K562 (cell line): ENCODE measurements around the gene LMBR1. TPM values are rescaled to one million over a fixed set of nuclear protein-coding genes. Genes with fewer than 3 reads are reported as not detected.

Experiments used
- ATAC-seq: fragments of 200-7000 bp; cut with Tn5 transposase; 3 replicates; pipeline ENCODE4 v1.9.1; 2020; ENCODE audit warnings: moderate library complexity
- BruUV-seq: library from RNA; stranded (reverse); fragments of 400-500 nt; replicated peaks from 2 replicates; lab custom pipeline; 2021; lab: Mats Ljungman, UMichigan
- CTCF ChIA-PET: fragments of 300-600 bp; formaldehyde crosslinking; extraction: SDS; loops from one replicate; lab custom pipeline; 2021; ENCODE audit warnings: low intra/inter-chr PET ratio; lab: Yijun Ruan, JAX
- POLR2A ChIA-PET: fragments of 300-600, 350-650 bp; sonication (Branson Sonifier 250); formaldehyde crosslinking; extraction: SDS; loops from one replicate; lab custom pipeline; 2021; ENCODE audit warnings: antibody characterized with exemption, inconsistent platforms; lab: Yijun Ruan, JAX
- DNase-seq, 4 experiments: peaks; one replicate each; pipeline versions ENCODE4 v3.0.0 to v3.0.0-alpha.2; 2011 to 2018; ENCODE audit warnings: low spot score in 3 of 4, mixed read lengths in 3 of 4; ENCODE audit errors: extremely low read depth in 1 of 4
- FAIRE-seq: peaks from 2 replicates; lab custom pipeline; 2011; peaks lifted over from hg19 to GRCh38; lab: Jason Lieb, UNC
- H2AFZ ChIP-seq: 2 replicates; pipeline ENCODE4 v1.6.0; 2011; ENCODE audit warnings: low read depth, low read length, control low read depth, inconsistent platforms
- H3K27ac ChIP-seq: fragments of 200-600 bp; 3 replicates; pipeline ENCODE4 v1.8.0; 2011; ENCODE audit warnings: low read depth, mild to moderate bottlenecking, control low read depth, inconsistent platforms, low read length, moderate library complexity, mixed read lengths; ENCODE audit errors: extremely low read depth
- H3K27me3 ChIP-seq, 2 experiments: fragments of 300-600 bp in 1 of 2; 2 replicates in 1 of 2; 3 replicates in 1 of 2; pipeline versions ENCODE4 v1.6.0 to v1.8.0; 2011; ENCODE audit warnings: inconsistent platforms in 2 of 2, low read length in 2 of 2, mild to moderate bottlenecking in 1 of 2, mixed read lengths in 1 of 2, moderate library complexity in 1 of 2; ENCODE audit not compliant: control insufficient read depth in 2 of 2, insufficient read depth in 2 of 2
- H3K36me3 ChIP-seq: fragments of 300-600 bp; 3 replicates; pipeline ENCODE4 v1.8.0; 2011; ENCODE audit warnings: mild to moderate bottlenecking, low read length, inconsistent platforms; ENCODE audit not compliant: control insufficient read depth, insufficient read depth
- H3K4me1 ChIP-seq, 2 experiments: fragments of 200-600 bp in 1 of 2; replicated peaks in 1 of 2; 2 replicates in 1 of 2; 3 replicates in 1 of 2; pipeline versions ENCODE4 v1.5.1 to v1.8.0; 2011; ENCODE audit warnings: inconsistent platforms in 2 of 2, low read length in 2 of 2, mild to moderate bottlenecking in 1 of 2, mixed read lengths in 1 of 2, moderate library complexity in 1 of 2; ENCODE audit not compliant: control insufficient read depth in 2 of 2, insufficient read depth in 2 of 2
- H3K4me2 ChIP-seq: 2 replicates; pipeline ENCODE4 v1.6.1; 2011; ENCODE audit warnings: low read length, control low read depth, inconsistent platforms, mixed read lengths; ENCODE audit not compliant: insufficient read depth
- H3K4me3 ChIP-seq: fragments of 200-600 bp; sonication (generic), shearing (Covaris generic); 2 replicates; pipeline ENCODE4 v1.5.1; 2016; ENCODE audit warnings: control low read depth, inconsistent platforms
- H3K79me2 ChIP-seq: fragments of 200-600 bp; 3 replicates; pipeline ENCODE4 v1.8.0; 2011; ENCODE audit warnings: low read length, inconsistent platforms; ENCODE audit not compliant: control insufficient read depth, insufficient read depth
- H3K9ac ChIP-seq, 2 experiments: 2 replicates each; pipeline versions ENCODE4 v1.6.0 to v1.6.1; 2011; ENCODE audit warnings: low read depth in 2 of 2, low read length in 2 of 2, control low read depth in 1 of 2, inconsistent platforms in 1 of 2, mild to moderate bottlenecking in 1 of 2, mixed read lengths in 1 of 2; ENCODE audit not compliant: insufficient read depth in 1 of 2
- H3K9me1 ChIP-seq: one replicate; pipeline ENCODE4 v1.6.0; 2011; ENCODE audit warnings: inconsistent platforms, mild to moderate bottlenecking, low read length, moderate library complexity; ENCODE audit not compliant: control insufficient read depth, insufficient read depth
- H3K9me3 ChIP-seq: replicated peaks from 2 replicates; pipeline ENCODE4 v1.5.1; 2011; ENCODE audit warnings: low read depth, low read length, inconsistent platforms; ENCODE audit not compliant: control insufficient read depth, insufficient read depth
- H4K20me1 ChIP-seq: replicated peaks from 2 replicates; pipeline ENCODE4 v1.6.1; 2011; ENCODE audit warnings: low read length, inconsistent platforms, mixed read lengths; ENCODE audit not compliant: control insufficient read depth, insufficient read depth
- BRF1 ChIP-seq: IDR thresholded peaks from 3 replicates; pipeline ENCODE4 v1.6.1; 2011; ENCODE audit warnings: borderline replicate concordance, mild to moderate bottlenecking; ENCODE audit not compliant: insufficient read length; ENCODE audit errors: extremely low read depth
- DDX20 ChIP-seq: fragments of 450-650 bp; IDR thresholded peaks from 2 replicates; pipeline ENCODE4 v1.6.1; 2016; ENCODE audit warnings: missing genetic modification characterization, low read depth, mild to moderate bottlenecking, missing compliant biosample characterization, moderate library complexity
- DMBX1 ChIP-seq: fragments of 250-450 bp; sonication (Bioruptor Pico); IDR thresholded peaks from 2 replicates; pipeline ENCODE4 v1.8.0; 2022; ENCODE audit warnings: inconsistent platforms, mild to moderate bottlenecking, moderate library complexity, borderline replicate concordance
- EP400 ChIP-seq: fragments of 450-650 bp; IDR thresholded peaks from 2 replicates; pipeline ENCODE4 v1.6.1; 2017; ENCODE audit warnings: antibody characterized with exemption, mild to moderate bottlenecking, moderate library complexity
- ETV5 ChIP-seq: sonication (generic); formaldehyde crosslinking; IDR thresholded peaks from 2 replicates; pipeline ENCODE4 v1.4.0; 2020; ENCODE audit warnings: low read depth, mild to moderate bottlenecking, missing genetic modification reagents
- HCFC1 ChIP-seq: IDR thresholded peaks from 2 replicates; pipeline ENCODE4 v1.6.1; 2012; ENCODE audit warnings: low read depth, low read length, improper control_type of control experiment
- HDAC2 ChIP-seq: fragments of 450-650 bp; IDR thresholded peaks from 2 replicates; pipeline ENCODE4 v1.6.1; 2016; ENCODE audit warnings: mild to moderate bottlenecking
- NR1H2 ChIP-seq: sonication (generic); formaldehyde crosslinking; IDR thresholded peaks from 2 replicates; pipeline ENCODE4 v1.4.0; 2020; ENCODE audit warnings: mild to moderate bottlenecking, missing genetic modification reagents
- SMARCA5 ChIP-seq: fragments of 450-650 bp; IDR thresholded peaks from 2 replicates; pipeline ENCODE4 v1.6.1; 2016
- SMARCB1 ChIP-seq: IDR thresholded peaks from 2 replicates; pipeline ENCODE4 v1.6.1; 2011; ENCODE audit warnings: improper control_type of control experiment, low read depth; ENCODE audit not compliant: insufficient read length
- ZC3H11A ChIP-seq: IDR thresholded peaks from 2 replicates; pipeline ENCODE4 v1.6.1; 2012; ENCODE audit warnings: low read depth, low read length, improper control_type of control experiment
- ZNF12 ChIP-seq: sonication (generic); formaldehyde crosslinking; IDR thresholded peaks from 2 replicates; pipeline ENCODE4 v1.4.0; 2020; ENCODE audit warnings: mild to moderate bottlenecking, missing genetic modification reagents
- ZNF184 ChIP-seq: sonication (generic); formaldehyde crosslinking; IDR thresholded peaks from 2 replicates; pipeline ENCODE4 v1.5.0; 2020; ENCODE audit warnings: missing genetic modification reagents
- ZNF197 ChIP-seq: fragments of 200-800 bp; sonication (Bioruptor generic); IDR thresholded peaks from 2 replicates; pipeline ENCODE4 v1.6.1; 2016; ENCODE audit warnings: low read depth, missing genetic modification characterization, missing compliant biosample characterization
- WGBS: fragments of 100-300 bp; shearing (Covaris generic); methylation state at CpG from one replicate; pipeline ENCODE4 v1.1.6; 2016; ENCODE audit warnings: low coverage, mixed read lengths; ENCODE audit not compliant: insufficient coverage; ENCODE audit errors: missing lambda C conversion rate; 5-methylcytosine and 5-hydroxymethylcytosine counted together
- in situ Hi-C: fragments of 300-500 bp; cut with MboI; formaldehyde crosslinking; loops from 4 replicates; pipeline ENCODE4 v1.15.0; 2018; ENCODE audit warnings: inconsistent platforms, mixed read lengths
- intact Hi-C: fragments of 100-400 bp; cut with micrococcal nuclease; formaldehyde crosslinking; loops from 2 replicates; pipeline ENCODE4 v1.14.2; 2022
- polyA plus RNA-seq, 8 experiments: library from polyadenylated mRNA; depleted of rRNA in 4 of 8; stranded (reverse) in 5 of 8; unstranded in 3 of 8; fragments of >200 nt; fragmentation: Nextera tagmentation in 2 of 8; fragmentation: Illumina TruSeq in 1 of 8; extraction: Ambion mirVana in 2 of 8; extraction: Trizol in 1 of 8; gene quantifications; 2 replicates each; pipeline versions ENCODE4 v1.2.1 to v1.2.3, GENCODE V29; 2011 to 2014; ENCODE audit warnings: inconsistent platforms in 1 of 8, missing spikeins in 1 of 8
- total RNA-seq, 7 experiments: library from RNA; depleted of rRNA in 6 of 7; stranded (reverse); fragments of >200 nt in 6 of 7; fragmentation: Illumina TruSeq in 2 of 7; extraction: Trizol in 2 of 7; gene quantifications; 2 replicates each; pipeline versions ENCODE4 v1.2.1 to v1.2.3, GENCODE V29; 2011 to 2021; ENCODE audit warnings: low replicate concordance in 1 of 7
- TF ChIP-seq, protein P1 (sequence below): fragments of 250-450 bp; sonication (Bioruptor Pico); IDR thresholded peaks from 2 replicates; pipeline ENCODE4 v1.8.0; 2022; ENCODE audit warnings: moderate library complexity, mild to moderate bottlenecking, inconsistent platforms
- TF ChIP-seq, protein P2 (sequence below): sonication (generic); formaldehyde crosslinking; IDR thresholded peaks from 2 replicates; pipeline ENCODE4 v1.8.0; 2022; ENCODE audit warnings: mild to moderate bottlenecking, low read depth, missing genetic modification reagents
- TF ChIP-seq, protein P3 (sequence below), 3 experiments: fragments of 200-800 bp in 1 of 3; sonication (Bioruptor generic) in 1 of 3; sonication (generic) in 1 of 3; formaldehyde crosslinking in 1 of 3; IDR thresholded peaks; 2 replicates each; pipeline versions ENCODE4 v1.6.1 to v1.8.0; 2016 to 2022; ENCODE audit warnings: mild to moderate bottlenecking in 2 of 3, missing compliant biosample characterization in 2 of 3, missing genetic modification characterization in 2 of 3, missing genetic modification reagents in 1 of 3
- TF ChIP-seq, protein P4 (sequence below): fragments of 250-450 bp; sonication (Bioruptor Pico); IDR thresholded peaks from 2 replicates; pipeline ENCODE4 v1.5.0; 2022; ENCODE audit warnings: mild to moderate bottlenecking

The LMBR1 gene
- total and polyA plus RNA-seq, 9 of the 15 experiments (the other 6 are each of a cell fraction or from before 2014, with no cell fraction given): 7.7 to 90.0 (median 59.9) TPM

DNA sequence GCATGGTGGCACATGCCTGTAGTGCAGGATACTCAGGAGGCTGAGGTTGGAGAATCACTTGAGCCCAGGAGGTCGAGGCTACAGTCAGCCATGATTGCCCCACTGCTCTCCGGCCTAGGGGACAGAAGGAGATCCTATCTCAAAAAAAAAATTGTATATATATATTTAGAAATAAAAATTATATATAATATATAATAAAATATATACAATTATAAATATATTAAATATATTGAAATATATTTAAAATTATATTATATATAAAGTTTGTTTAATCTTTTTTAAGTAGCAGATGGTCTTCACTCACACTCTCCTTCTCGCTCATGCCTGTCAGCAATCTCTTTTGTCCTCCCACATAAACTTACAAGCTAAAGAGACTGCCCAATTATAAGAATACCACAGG, 58.5 kb downstream of the LMBR1 start (continued):
- TF ChIP-seq BRF1 (no peak), SMARCA5 (no peak), HDAC2 (no peak), HCFC1 (no peak)
- TF ChIP-seq, protein P1, sequence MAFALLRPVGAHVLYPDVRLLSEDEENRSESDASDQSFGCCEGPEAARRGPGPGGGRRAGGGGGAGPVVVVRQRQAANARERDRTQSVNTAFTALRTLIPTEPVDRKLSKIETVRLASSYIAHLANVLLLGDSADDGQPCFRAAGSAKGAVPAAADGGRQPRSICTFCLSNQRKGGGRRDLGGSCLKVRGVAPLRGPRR (CRISPR knock-in tag): no peak
- TF ChIP-seq, protein P2, sequence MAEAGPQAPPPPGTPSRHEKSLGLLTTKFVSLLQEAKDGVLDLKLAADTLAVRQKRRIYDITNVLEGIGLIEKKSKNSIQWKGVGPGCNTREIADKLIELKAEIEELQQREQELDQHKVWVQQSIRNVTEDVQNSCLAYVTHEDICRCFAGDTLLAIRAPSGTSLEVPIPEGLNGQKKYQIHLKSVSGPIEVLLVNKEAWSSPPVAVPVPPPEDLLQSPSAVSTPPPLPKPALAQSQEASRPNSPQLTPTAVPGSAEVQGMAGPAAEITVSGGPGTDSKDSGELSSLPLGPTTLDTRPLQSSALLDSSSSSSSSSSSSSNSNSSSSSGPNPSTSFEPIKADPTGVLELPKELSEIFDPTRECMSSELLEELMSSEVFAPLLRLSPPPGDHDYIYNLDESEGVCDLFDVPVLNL (CRISPR knock-in tag): no peak

DNA sequence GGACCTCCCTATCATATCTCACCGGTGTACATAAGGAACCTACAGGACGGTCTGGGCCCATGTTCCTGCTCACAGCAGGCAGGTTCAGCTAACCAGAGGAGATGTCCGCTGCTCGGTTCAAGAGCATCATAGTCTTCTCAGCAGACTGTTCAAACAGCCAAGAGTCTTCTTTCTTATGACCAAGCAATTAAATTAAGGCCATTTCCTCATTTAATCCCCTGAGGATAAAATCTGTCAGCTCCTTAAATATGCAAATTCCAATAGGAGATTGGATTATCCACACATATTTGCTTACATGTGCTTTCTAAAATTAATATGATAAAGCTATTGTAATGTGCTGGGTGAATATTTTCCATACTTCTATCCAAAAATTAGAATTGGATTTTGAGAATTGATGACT, 59.7 kb downstream of the LMBR1 start:
- no peaks in the 10 kb centered on the region for H3K9me1 ChIP-seq
- ChIA-PET CTCF (no interaction called here), POLR2A (interaction anchor here (0.5 to 0.8 kb wide), 2 partner anchors 9 to 458 kb away, joined by 3 read pairs; no protein-coding TSS in a partner anchor)
- H3K4me3 ChIP-seq: no peak overlapping the region
- in situ Hi-C loops (no loop called here), intact Hi-C loops (no loop called here)
- DNase-seq (no peak), ATAC-seq (no peak), FAIRE-seq (no peak)
- BruUV-seq: no TSS peak
- H3K9me3 ChIP-seq: no peaks in the 10 kb centered on the region
- no peak overlapping the region for H3K9ac ChIP-seq
- no peak overlapping the region for H2AFZ ChIP-seq
- H3K27me3 ChIP-seq: no peaks in the 10 kb centered on the region
- peaks cover 2% of the 10 kb centered on the region; the same call in 1 of the 3 replicates for H3K79me2 ChIP-seq
- 91% methylated on average over 4 of the region's 4 CpGs for WGBS
- peaks cover 43% of the 10 kb centered on the region for H3K36me3 ChIP-seq
- no peaks in the 10 kb centered on the region for H3K4me1 ChIP-seq
- no peak overlapping the region for H3K4me2 ChIP-seq
- no peak overlapping the region for H3K27ac ChIP-seq
- no peaks in the 10 kb centered on the region for H4K20me1 ChIP-seq
- TF ChIP-seq SMARCB1: no peak
- no peak for TF ChIP-seq ETV5 (CRISPR knock-in tag)
- no peak for TF ChIP-seq NR1H2
- TF ChIP-seq EP400: no peak
- no peak for TF ChIP-seq DDX20 (tag)
- TF ChIP-seq ZNF197 (CRISPR knock-in tag): no peak
- TF ChIP-seq DMBX1: no peak
- TF ChIP-seq ZNF12 (CRISPR knock-in tag): no peak
- TF ChIP-seq ZNF184: no peak
- TF ChIP-seq, protein P3, sequence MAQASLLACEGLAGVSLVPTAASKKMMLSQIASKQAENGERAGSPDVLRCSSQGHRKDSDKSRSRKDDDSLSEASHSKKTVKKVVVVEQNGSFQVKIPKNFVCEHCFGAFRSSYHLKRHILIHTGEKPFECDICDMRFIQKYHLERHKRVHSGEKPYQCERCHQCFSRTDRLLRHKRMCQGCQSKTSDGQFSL (CRISPR knock-in tag; IDR thresholded peaks at IDR 0.05): no peak
- TF ChIP-seq, protein P3 (tag; IDR thresholded peaks at IDR 0.05): no peak
- TF ChIP-seq, protein P4, sequence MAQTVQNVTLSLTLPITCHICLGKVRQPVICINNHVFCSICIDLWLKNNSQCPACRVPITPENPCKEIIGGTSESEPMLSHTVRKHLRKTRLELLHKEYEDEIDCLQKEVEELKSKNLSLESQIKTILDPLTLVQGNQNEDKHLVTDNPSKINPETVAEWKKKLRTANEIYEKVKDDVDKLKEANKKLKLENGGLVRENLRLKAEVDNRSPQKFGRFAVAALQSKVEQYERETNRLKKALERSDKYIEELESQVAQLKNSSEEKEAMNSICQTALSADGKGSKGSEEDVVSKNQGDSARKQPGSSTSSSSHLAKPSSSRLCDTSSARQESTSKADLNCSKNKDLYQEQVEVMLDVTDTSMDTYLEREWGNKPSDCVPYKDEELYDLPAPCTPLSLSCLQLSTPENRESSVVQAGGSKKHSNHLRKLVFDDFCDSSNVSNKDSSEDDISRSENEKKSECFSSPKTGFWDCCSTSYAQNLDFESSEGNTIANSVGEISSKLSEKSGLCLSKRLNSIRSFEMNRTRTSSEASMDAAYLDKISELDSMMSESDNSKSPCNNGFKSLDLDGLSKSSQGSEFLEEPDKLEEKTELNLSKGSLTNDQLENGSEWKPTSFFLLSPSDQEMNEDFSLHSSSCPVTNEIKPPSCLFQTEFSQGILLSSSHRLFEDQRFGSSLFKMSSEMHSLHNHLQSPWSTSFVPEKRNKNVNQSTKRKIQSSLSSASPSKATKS: no peak
- TF ChIP-seq ZC3H11A: no peak
